Body of pancreas (tissue), 4 donors: ENCODE data around the gene HPN.
"Not testable (repeated sequence)": the region's sequence is repeated elsewhere in the genome, so short reads cannot be mapped to it uniquely, and the experiment has no call there.

Experiments
- CTCF ChIP-seq, 7 experiments: fragments of 450-650 bp in 4 of 7; fragments of 200-600 bp in 3 of 7; sonication (generic) in 3 of 7; IDR thresholded peaks; one replicate each; pipeline ENCODE4 v1.5.1; 2016 to 2019; ENCODE audit warnings: antibody characterized with exemption in 7 of 7
- POLR2A ChIP-seq, 3 donors: fragments of 450-650 bp; IDR thresholded peaks; one replicate each; pipeline ENCODE4 v1.6.1; 2016; ENCODE audit warnings: antibody characterized with exemption in 3 of 3, mild to moderate bottlenecking in 2 of 3

DNA sequence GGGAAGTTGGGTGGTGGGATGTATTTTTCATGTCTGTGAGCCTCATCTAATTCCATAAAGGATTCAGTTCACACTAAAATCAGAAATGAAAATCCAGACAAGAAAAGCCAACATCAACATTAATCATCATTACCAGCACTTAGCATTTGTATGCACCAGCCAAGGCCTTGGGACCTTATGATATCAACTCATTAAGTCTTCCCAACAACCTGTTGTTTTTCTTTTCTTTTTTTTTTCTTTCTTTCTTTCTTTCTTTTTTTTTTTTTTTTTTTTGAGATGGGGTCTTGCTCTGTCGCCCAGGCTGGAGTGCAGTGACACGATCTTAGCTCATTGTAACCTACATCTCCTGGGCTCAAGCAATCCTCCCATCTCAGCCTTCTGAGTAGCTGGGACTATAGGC lies 9.1 kb downstream of the HPN start:
- not testable (repeated sequence) for TF ChIP-seq POLR2A, CTCF (IDR thresholded peaks at IDR 0.05)
